ENCODE measurements around the gene ZFR. TPM values are rescaled to one million over a fixed set of nuclear protein-coding genes. Genes with fewer than 3 reads are reported as not detected.
A peak's percentile ranks its signal among the peaks of the same experiment; 100 is the strongest.

The ZFR gene
- total and polyA plus RNA-seq, 4 donors, result 17.5 to 44.5 (median 30.8) TPM

- Histone ChIP-seq H3K36me3 (ENCODE audit: control insufficient read depth in 4 of 4, insufficient read depth in 3 of 4, low read depth in 1 of 4, low read length in 3 of 4) (peaks cover 12 to 68% (median 60%) of the 10 kb centered on the region in 4 donors), H3K27ac (ENCODE audit: low read depth in 1 of 2, low read length in 2 of 2) (peak overlapping the region; percentile 33 to 52), H3K27me3 (ENCODE audit: control insufficient read depth in 4 of 4, insufficient read depth in 4 of 4, low read length in 3 of 4) (no peaks in the 10 kb centered on the region), H3K9me3 (ENCODE audit: control insufficient read depth in 4 of 4, low read length in 3 of 4) (no peaks in the 10 kb centered on the region), H3K4me3 (ENCODE audit: low read depth in 1 of 3, low read length in 3 of 3) (no peak overlapping the region), H3K9ac (ENCODE audit: low read depth in 1 of 2, low read length in 2 of 2) (no peak overlapping the region), H3K4me1 (ENCODE audit: control insufficient read depth in 4 of 4, insufficient read depth in 4 of 4, low read length in 3 of 4) (peaks cover 0 to 5% (median 0%) of the 10 kb centered on the region in 4 donors)
- 33% methylated on average over 3 of the region's 3 CpGs for WGBS
- TF ChIP-seq TAF1 (conservative IDR thresholded peaks at IDR 0.05) (no peak), RAD21 (IDR thresholded peaks at IDR 0.05) (no peak)
- TF ChIP-seq, protein P1, sequence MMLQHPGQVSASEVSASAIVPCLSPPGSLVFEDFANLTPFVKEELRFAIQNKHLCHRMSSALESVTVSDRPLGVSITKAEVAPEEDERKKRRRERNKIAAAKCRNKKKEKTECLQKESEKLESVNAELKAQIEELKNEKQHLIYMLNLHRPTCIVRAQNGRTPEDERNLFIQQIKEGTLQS (IDR thresholded peaks at IDR 0.05), result no peak
- no peak for DNase-seq (ENCODE audit: low spot score)
These were observed 52.5 kb downstream of the ZFR start for GRCh38 chr5:32392039-32392438.

DNA sequence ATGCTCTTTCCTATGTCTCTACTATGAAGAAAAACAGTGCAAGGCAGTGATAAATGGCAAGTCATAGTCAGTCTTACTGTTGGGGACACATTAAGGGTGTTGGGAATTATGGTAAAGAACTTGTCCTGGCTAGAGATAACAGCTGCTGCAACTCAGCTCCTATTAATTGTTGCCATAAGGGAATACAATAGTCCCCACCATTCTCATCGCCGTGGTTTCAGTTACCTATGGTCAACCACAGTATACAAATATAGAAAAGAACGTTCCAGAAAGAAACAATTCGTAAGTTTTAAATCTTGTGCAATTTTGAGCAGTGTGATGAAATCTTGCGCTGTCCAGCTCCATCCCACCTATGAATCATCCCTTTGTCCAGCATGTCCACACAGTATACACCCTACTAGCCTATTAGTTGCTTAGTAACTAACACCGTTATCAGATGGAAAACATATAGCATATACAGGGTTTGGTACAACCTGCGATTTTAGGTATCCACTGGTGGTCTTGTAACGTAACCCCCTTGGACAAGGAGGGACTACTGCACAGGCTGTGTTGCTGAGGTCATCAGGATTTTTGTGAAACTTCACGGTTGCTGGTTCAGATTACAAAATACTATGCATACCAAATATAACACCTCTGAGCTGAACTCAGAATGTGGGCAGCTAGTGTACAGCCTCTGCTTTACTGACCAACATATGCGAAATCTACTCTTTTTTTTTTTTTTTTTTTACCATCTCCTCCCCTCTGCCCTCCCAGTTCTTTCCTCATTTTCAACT, 53.5 kb downstream of the ZFR start:
- Histone ChIP-seq H3K9me3 (ENCODE audit: control insufficient read depth in 4 of 4, low read length in 3 of 4) (no peaks in the 10 kb centered on the region), H3K36me3 (ENCODE audit: control insufficient read depth in 4 of 4, insufficient read depth in 3 of 4, low read depth in 1 of 4, low read length in 3 of 4) (peaks cover 9 to 68% (median 57%) of the 10 kb centered on the region in 4 donors), H3K4me1 (ENCODE audit: control insufficient read depth in 4 of 4, insufficient read depth in 4 of 4, low read length in 3 of 4) (peaks cover 0 to 5% (median 0%) of the 10 kb centered on the region in 4 donors), H3K4me3 (ENCODE audit: low read depth in 1 of 3, low read length in 3 of 3) (no peak overlapping the region), H3K27me3 (ENCODE audit: control insufficient read depth in 4 of 4, insufficient read depth in 4 of 4, low read length in 3 of 4) (no peaks in the 10 kb centered on the region), H3K27ac (ENCODE audit: low read depth in 1 of 2, low read length in 2 of 2) (peak overlapping the region in 1 of 2 donors; percentile 52), H3K9ac (ENCODE audit: low read depth in 1 of 2, low read length in 2 of 2) (no peak overlapping the region)
- TF ChIP-seq FOXA2 (IDR thresholded peaks at IDR 0.05) (no peak), REST (IDR thresholded peaks at IDR 0.05) (peak; percentile 33)
- WGBS, result 77% methylated on average over 10 of the region's 10 CpGs
- no peak for DNase-seq (ENCODE audit: low spot score)

- no peak for DNase-seq (ENCODE audit: low spot score)
- H3K27me3 ChIP-seq (ENCODE audit: control insufficient read depth in 4 of 4, insufficient read depth in 4 of 4, low read length in 3 of 4), result no peaks in the 10 kb centered on the region
- H3K27ac ChIP-seq (ENCODE audit: low read depth in 1 of 2, low read length in 2 of 2), result no peak overlapping the region
These were observed 56.0 kb downstream of the ZFR start for GRCh38 chr5:32388432-32389129.

More at GRCh38 chr5:32388432-32389129, 56.0 kb downstream of the ZFR start:
- peaks cover 5 to 66% (median 52%) of the 10 kb centered on the region in 4 donors for H3K36me3 ChIP-seq (ENCODE audit: control insufficient read depth in 4 of 4, insufficient read depth in 3 of 4, low read depth in 1 of 4, low read length in 3 of 4)
- H3K9ac ChIP-seq (ENCODE audit: low read depth in 1 of 2, low read length in 2 of 2), result no peak overlapping the region
- 82% methylated on average over 6 of the region's 6 CpGs for WGBS
- no peaks in the 10 kb centered on the region for H3K9me3 ChIP-seq (ENCODE audit: control insufficient read depth in 4 of 4, low read length in 3 of 4)
- TF ChIP-seq, protein P2, sequence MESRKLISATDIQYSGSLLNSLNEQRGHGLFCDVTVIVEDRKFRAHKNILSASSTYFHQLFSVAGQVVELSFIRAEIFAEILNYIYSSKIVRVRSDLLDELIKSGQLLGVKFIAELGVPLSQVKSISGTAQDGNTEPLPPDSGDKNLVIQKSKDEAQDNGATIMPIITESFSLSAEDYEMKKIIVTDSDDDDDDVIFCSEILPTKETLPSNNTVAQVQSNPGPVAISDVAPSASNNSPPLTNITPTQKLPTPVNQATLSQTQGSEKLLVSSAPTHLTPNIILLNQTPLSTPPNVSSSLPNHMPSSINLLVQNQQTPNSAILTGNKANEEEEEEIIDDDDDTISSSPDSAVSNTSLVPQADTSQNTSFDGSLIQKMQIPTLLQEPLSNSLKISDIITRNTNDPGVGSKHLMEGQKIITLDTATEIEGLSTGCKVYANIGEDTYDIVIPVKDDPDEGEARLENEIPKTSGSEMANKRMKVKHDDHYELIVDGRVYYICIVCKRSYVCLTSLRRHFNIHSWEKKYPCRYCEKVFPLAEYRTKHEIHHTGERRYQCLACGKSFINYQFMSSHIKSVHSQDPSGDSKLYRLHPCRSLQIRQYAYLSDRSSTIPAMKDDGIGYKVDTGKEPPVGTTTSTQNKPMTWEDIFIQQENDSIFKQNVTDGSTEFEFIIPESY (IDR thresholded peaks at IDR 0.05), result no peak
- TF ChIP-seq FOXA2 (IDR thresholded peaks at IDR 0.05), result no peak
- TF ChIP-seq HNF4G (IDR thresholded peaks at IDR 0.05), result no peak
- TF ChIP-seq REST (IDR thresholded peaks at IDR 0.05), result no peak
- no peak for TF ChIP-seq JUND (IDR thresholded peaks at IDR 0.05)
- no peak overlapping the region for H3K4me3 ChIP-seq (ENCODE audit: low read depth in 1 of 3, low read length in 3 of 3)
- H3K4me1 ChIP-seq (ENCODE audit: control insufficient read depth in 4 of 4, insufficient read depth in 4 of 4, low read length in 3 of 4), result peaks cover 0 to 5% (median 0%) of the 10 kb centered on the region in 4 donors
